ENCODE data around the gene TMEM184C.

The TMEM184C gene

GRCh38 chr4:147620315-147620714, 3.1 kb downstream of the TMEM184C start:
- H3K4me3 ChIP-seq (ENCODE audit: low read depth, low read length), result no peak overlapping the region
- TF ChIP-seq CTCF (IDR thresholded peaks at IDR 0.05; ENCODE audit: borderline replicate concordance, insufficient read depth, low read depth, low read length), result no peak

GRCh38 chr4:147625733-147626132, 8.5 kb downstream of the TMEM184C start:
- no peak for TF ChIP-seq CTCF (IDR thresholded peaks at IDR 0.05; ENCODE audit: borderline replicate concordance, insufficient read depth, low read depth, low read length)
- no peak overlapping the region for H3K4me3 ChIP-seq (ENCODE audit: low read depth, low read length)

GRCh38 chr4:147626903-147627302, 9.7 kb downstream of the TMEM184C start:
- no peak for TF ChIP-seq CTCF (IDR thresholded peaks at IDR 0.05; ENCODE audit: borderline replicate concordance, insufficient read depth, low read depth, low read length)
- no peak overlapping the region for H3K4me3 ChIP-seq (ENCODE audit: low read depth, low read length)

- no peak overlapping the region for H3K4me3 ChIP-seq (ENCODE audit: low read depth, low read length)
- TF ChIP-seq CTCF (IDR thresholded peaks at IDR 0.05; ENCODE audit: borderline replicate concordance, insufficient read depth, low read depth, low read length), result no peak
Measured at GRCh38 chr4:147628415-147628814, 11.2 kb downstream of the TMEM184C start.

GRCh38 chr4:147629783-147630730, 12.9 kb downstream of the TMEM184C start:
- H3K4me3 ChIP-seq (ENCODE audit: low read depth, low read length), result no peak overlapping the region
- TF ChIP-seq CTCF (IDR thresholded peaks at IDR 0.05; ENCODE audit: borderline replicate concordance, insufficient read depth, low read depth, low read length), result no peak

- no peak for TF ChIP-seq CTCF (IDR thresholded peaks at IDR 0.05; ENCODE audit: borderline replicate concordance, insufficient read depth, low read depth, low read length)
- no peak overlapping the region for H3K4me3 ChIP-seq (ENCODE audit: low read depth, low read length)
Measured at GRCh38 chr4:147633113-147633512, 15.9 kb downstream of the TMEM184C start.

GRCh38 chr4:147633643-147634042, 16.4 kb downstream of the TMEM184C start:
- no peak for TF ChIP-seq CTCF (IDR thresholded peaks at IDR 0.05; ENCODE audit: borderline replicate concordance, insufficient read depth, low read depth, low read length)

More at GRCh38 chr4:147633643-147634042, 16.4 kb downstream of the TMEM184C start:
- H3K4me3 ChIP-seq (ENCODE audit: low read depth, low read length), result no peak overlapping the region
